Endothelial cell of umbilical vein (primary cell): Measurements from ENCODE around the gene TOM1L2.

Source experiments
- CTCF ChIP-seq, 2 donors: IDR thresholded peaks; 1 replicate in 1 of 2; 2 replicates in 1 of 2; pipeline ENCODE4 v1.5.1; 2011; ENCODE audit warnings: low read length in 2 of 2, mild to moderate bottlenecking in 2 of 2, moderate library complexity in 2 of 2, control low read depth in 1 of 2, inconsistent platforms in 1 of 2, low read depth in 1 of 2; ENCODE audit not compliant: insufficient read depth in 1 of 2; ENCODE audit errors: extremely low read depth in 1 of 2
- EZH2 ChIP-seq: IDR thresholded peaks from 2 replicates; pipeline ENCODE4 v1.6.1; 2012; ENCODE audit warnings: borderline replicate concordance, low read depth, mild to moderate bottlenecking, moderate library complexity, low read length, inconsistent platforms; ENCODE audit not compliant: severe bottlenecking
- JUN ChIP-seq: IDR thresholded peaks from 2 replicates; pipeline ENCODE4 v1.6.1; 2011; ENCODE audit warnings: borderline replicate concordance, low read depth; ENCODE audit not compliant: insufficient read length, insufficient read depth
- MYC ChIP-seq: IDR thresholded peaks from one replicate; pipeline ENCODE4 v1.6.1; 2011; ENCODE audit warnings: mild to moderate bottlenecking, low read depth, low read length
- POLR2A ChIP-seq: IDR thresholded peaks from 2 replicates; pipeline ENCODE4 v1.6.1; 2012; ENCODE audit warnings: low read depth, mild to moderate bottlenecking, control low read depth, low read length
- POLR2AphosphoS5 ChIP-seq: IDR thresholded peaks from 2 replicates; pipeline ENCODE4 v1.6.1; 2012; ENCODE audit warnings: low read depth, mild to moderate bottlenecking, control low read depth, low read length, moderate library complexity; ENCODE audit not compliant: insufficient read depth

DNA sequence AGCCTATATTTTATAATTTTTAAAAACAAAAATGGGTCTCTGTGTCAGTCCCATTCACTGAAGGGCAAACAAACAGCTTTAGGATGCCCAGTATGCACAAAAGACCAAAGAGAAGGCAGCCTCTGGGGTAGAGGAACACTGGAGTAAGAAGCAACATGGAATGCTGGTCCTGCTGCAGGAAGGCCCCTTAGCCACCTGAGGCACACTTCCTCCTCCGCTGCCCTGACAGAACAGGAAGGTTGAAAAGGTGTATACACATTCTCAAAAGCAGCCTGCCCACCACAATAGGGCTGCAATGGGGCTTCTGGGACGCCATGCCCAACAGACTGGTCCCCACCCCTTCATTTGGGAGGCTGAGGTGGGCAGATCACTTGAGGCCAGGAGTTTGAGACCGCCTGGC lies 19.5 kb downstream of the TOM1L2 start:
- no peak for TF ChIP-seq CTCF (IDR thresholded peaks at IDR 0.05; ENCODE audit: extremely low read depth in 1 of 2, insufficient read depth in 1 of 2, low read depth in 1 of 2, low read length in 2 of 2)
- no peak for TF ChIP-seq POLR2A
- no peak for TF ChIP-seq POLR2AphosphoS5
- TF ChIP-seq EZH2, result no peak
- no peak for TF ChIP-seq MYC
- no peak for TF ChIP-seq JUN
